Inferior parietal cortex (tissue), 1 donor: ENCODE measurements around the gene TMC2.
A peak's percentile ranks its signal among the peaks of the same experiment; 100 is the strongest.
"Not testable (repeated sequence)": the region's sequence is repeated elsewhere in the genome, so short reads cannot be mapped to it uniquely, and the experiment has no call there.

Source experiments
- DNase-seq: peaks from one replicate; pipeline ENCODE4 v3.0.0-alpha.2; 2016; ENCODE audit errors: extremely low spot score

Gene TMC2

DNA sequence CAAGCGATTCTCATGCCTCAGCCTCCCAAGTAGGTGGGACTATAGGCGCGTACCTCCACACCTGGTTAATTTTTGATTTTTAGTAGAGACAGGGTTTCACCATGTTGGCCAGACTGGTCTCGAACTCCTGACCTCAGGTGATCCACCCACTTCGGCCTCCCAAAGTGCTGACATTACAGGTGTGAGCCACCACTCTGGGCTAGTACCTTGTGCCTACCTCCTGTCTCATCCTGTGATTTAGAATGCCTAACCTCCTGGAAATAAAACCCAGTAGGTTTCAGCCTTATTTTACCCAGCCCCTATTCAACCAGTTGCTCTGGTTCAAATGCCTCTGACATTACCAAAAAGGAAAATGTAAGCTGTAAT is 10.2 kb upstream of the TMC2 start:
- not testable (repeated sequence) for DNase-seq

DNA sequence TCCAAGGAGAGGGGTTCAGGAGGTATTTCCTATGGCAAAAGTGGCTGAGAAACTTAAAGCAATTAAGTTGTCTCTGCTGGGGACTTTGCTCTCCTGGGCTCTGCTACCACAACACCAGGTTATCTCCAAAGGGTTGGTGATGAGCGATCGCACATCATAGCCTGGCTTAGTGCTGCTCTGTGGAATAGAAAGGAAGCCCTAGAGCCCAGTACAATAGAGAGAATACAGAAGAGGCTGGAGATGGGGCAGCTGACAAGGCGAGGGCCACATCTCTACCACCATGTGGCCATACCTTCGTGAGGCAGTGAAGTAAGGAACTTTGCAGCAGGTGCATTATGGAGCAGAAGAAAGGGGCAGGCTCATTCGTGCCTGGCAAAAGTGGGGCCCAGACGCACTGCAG is 8.6 kb upstream of the TMC2 start:
- DNase-seq, result no peak

DNA sequence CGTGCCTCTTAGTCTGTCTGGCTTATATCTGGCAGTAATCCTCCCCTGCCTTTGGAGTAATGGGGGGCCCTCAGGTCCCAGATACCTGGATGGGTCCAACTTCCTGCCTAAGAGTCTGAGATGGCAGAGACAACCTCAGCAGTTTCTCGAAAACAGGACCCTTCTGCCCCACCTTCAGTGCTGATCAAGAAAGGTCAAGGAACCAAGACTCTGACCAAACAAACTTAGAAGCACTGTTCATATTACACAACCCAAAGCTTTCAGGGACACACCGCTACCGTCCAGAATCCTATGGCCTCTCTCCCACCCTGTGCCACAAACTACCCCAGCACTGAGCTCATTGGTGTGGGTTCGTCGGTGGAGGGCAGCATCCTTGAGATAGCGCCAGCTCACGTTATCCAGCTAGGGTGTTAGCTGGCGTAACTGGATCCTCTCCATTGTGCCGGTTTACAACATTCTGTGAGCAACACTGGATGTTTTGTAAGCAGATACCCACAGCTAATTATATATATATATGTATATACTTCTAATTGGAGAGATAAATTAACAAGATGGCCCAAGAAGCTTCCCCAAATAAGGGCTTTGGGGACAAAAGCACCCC is 7.6 kb upstream of the TMC2 start:
- no peak for DNase-seq

DNA sequence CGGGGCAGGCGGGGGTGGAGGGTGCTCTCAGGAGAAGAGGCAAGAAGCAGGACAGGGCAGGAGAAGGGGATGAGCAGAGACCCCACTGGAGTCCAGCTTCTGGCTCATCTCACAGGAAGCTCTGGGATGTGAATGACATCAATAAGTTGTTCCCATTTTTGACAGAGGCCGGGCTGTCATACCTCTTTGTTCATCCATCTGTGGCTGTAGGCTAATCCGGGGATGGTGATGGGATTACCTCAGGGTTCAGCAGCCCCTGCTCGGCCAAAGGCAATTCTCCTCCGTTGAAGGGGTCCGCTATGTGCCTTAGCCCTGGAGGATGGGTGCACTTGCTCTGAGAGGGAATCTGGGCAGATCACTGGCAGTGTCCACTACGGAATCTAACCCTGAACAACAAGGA is 3.3 kb upstream of the TMC2 start:
- no peak for DNase-seq

DNA sequence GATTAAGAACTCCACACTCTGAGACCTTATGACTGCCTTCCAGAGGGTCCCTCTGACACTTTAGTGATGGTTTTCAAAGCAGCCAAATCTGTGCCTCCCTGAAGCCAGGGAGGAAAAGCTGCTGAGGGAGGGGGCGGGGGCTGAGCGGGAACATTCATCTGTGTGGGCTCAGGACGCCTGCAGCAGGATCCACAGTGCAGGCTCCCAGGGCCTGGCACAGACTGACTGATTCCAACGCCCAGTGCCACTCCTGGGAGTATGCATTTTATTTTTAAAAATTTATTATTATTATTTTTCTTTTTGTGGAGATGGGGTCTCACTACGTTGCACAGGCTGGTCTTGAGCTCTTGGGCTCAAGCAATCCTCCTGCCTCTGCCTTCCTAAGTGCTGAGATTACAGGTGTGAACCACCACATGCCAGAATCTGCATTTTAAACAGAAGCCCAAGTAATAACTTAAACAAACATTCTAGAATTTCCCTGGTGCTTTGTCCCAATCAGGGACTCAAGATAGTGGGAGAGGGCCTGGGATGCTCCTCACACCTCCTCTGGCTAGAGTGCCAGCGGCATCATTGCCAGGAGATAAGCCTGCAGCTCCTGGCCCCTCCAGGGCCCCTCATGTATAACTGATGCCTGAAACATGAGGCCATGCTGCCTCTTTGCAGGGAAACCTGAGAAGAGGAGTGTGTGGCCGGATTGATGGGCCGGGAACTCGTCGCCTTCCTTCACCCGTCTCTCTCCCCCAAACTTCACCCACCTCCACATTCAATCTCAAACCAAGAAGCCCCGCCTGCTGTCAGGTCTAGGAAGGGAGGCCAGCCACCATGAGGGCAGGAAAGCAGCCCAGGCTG is 438 bp upstream of the TMC2 start:
- peak; percentile 5 for DNase-seq

GRCh38 chr20:2537101-2537500 is 728 bp downstream of the TMC2 start:
- DNase-seq, result no peak

DNA sequence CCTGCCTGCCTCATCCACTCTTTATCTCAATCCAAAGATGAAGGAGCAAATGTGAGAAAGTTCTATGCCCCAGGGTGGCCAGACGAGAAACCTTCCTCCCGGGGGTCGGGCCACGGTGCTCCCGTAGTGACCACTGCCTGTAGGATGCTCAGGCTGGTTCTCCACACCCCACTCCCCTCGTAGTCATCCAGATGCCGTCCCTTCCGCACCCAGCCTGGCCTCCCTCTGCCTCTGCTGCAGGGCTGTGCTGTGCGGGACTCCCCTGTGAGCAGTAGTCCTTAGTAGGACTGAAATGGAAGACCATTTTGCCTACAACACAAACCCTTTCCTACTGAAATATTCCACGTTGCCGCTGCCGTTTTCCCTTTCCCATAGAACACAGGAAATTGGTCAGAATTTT is 2.0 kb downstream of the TMC2 start:
- DNase-seq, result no peak

GRCh38 chr20:2538931-2539720 is 2.8 kb downstream of the TMC2 start:
- peak; percentile 66 for DNase-seq

- no peak for DNase-seq
Observed at GRCh38 chr20:2541940-2542339, 5.6 kb downstream of the TMC2 start.

DNA sequence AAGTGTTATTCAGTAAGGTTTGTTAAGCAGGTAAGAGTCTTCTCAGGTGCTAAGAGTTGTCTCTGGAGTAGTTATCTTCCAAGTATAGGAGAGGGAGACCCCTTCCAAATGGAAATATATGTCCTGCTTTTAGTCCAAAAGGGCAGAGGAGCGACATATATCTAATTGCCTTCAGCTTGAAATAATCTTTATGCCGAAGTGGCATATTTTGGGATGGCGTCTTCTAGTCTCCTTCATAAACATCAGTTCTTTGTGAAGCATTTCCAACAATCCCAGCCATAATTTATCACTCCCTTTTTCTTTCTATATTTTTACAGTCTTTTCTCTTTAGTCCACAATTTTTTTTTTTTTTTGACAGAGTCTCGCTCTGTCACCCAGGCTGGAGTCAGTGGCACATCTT is 6.0 kb downstream of the TMC2 start:
- no peak for DNase-seq

DNA sequence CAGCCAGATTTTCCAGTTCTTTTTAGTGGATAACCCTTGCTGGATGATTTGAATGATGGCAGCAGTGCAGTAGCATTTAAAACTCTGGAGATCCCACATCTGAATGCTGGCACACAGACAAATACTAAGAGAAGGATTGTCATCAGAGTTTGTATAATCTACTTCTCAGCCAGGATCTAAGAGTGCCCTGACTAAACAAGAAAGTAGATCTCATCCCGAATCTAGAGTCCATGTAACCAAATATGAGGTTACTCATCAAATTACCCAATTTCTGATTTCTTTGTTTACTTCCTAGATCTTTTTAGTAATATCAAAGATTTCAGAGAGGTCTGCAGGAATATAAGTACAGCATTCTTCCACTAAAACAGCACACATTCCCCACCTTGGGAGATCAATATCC is 7.8 kb downstream of the TMC2 start:
- DNase-seq, result no peak

GRCh38 chr20:2545594-2545993 is 9.2 kb downstream of the TMC2 start:
- no peak for DNase-seq

DNA sequence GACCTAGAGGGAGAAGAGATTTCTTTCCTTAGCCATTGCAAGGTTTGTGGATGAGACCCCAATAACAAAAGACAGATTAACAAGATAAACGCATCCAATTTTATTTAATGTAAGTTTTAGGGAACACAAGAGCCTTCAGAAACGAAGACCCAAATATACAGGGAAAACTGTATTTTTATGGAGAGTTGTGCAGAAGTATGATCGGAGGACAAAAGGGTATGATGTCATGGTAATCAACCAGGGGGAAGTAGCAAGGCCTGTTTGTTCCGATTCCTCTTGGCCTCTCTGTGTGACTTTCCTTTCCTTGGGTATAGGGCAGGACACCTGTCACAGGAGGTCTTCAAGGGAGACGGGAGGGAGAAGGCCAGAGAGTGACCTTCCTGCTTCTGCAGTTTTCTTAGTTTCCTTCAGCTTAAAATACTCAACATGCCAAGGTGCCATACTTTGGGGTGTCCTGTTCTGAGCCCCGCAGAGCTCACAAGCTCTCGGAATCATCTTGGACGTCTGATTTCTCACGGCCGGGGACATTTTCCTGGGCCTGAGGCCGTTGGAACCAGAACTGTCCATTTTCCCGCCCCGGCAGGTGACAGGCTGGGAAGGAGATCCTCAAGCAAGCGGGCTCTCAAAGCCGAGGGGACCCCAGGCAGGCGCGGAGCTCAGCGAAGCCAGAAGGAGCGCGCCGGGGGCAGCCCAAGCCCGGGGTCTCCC is 21.7 kb downstream of the TMC2 start:
- no peak for DNase-seq

GRCh38 chr20:2558581-2559278 is 22.4 kb downstream of the TMC2 start:
- DNase-seq, result peak; percentile 15

DNA sequence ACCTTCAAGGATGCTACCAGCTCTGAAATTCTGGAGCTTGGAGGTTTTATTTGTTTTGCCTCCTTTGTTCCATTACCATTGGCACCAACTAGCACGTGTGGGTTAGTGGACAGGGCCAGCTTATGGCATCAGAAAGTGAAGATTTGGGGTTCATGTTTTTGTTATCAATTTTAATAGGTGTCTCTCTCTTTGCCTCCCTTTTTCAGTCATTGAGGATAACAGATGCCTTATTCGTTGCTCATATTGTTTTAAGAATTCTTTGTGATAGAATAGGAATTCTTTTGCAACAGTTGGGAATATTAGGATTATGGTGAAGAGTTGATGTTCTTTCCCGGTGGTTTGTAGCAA is 22.9 kb downstream of the TMC2 start:
- no peak for DNase-seq

- DNase-seq, result peak; percentile 60
Observed at GRCh38 chr20:2559651-2560050, 23.3 kb downstream of the TMC2 start.

GRCh38 chr20:2563116-2563515 is 26.7 kb downstream of the TMC2 start:
- DNase-seq, result no peak

- no peak for DNase-seq
Observed at GRCh38 chr20:2564406-2564805, 28.0 kb downstream of the TMC2 start.

DNA sequence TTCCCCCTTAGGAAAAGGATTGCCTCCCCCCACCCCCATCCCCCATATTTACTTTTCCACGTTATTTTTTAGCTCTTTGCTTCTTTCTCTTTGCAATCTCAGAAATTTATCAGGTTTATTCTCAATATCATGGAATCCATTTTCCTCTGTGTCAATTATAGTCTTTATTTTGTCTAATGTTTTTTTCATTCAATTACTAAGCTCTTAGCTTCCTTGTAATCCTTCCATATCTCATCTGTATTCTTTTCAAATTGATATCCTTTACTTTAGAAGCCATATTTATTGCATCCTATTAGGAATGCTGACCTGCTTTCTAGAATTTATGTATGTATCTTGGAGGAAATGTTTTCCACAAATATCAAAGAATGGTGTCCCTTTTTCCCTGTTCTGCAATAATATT is 39.3 kb downstream of the TMC2 start:
- no peak for DNase-seq

DNA sequence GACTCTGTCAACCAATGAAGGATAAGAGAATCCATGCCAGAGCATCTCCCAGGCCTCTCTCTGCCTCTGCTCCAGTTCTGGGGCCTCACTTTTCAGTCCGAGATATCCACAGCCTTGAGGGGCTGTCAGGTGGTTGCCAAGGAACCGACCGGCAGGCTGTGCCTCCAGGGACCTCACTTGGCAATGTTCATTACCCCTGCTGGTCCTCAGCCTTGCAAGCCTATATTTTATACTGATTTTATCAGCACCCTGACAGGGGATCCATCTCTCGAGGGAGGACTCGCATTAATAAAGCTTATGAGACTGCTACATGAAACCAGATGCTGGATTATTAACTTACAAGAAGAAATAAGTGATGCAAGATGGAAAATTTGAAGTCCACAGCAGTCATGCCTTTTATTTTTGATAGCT is 39.9 kb downstream of the TMC2 start:
- DNase-seq, result no peak

DNA sequence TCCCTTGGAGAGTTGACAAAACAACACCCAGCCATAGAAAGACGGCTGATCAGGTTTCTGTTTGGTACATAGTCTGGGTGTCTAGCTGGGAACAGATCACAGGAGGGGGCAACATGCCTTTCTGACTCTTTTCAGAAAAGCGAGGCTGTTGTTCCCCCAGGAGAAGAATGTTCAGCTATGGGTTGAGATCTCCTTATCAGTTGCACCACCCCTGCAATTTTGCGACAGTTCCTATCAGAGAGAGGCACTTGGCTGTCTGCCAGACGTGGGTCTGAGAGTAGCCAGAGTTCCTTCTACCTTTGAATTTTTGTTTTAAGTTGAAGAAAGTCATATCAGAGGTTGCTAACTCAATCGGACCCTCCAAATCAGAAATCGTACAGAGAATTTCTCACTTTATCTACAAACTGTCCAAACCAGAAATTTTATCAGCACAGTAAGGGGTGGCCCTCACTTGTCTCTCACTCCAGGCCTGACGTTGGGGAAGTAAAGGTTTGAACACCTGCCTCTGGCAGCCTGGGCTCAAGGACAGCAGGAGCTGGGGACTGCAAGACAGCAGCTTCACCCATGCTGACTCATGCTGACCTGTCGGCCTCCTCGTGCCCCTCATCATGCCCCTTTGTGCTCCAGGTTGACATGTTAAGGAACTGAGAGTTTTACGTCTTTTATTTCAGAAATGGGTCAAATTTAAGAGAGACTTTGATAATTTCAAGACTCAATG is 42.3 kb downstream of the TMC2 start:
- DNase-seq, result no peak
